MM.1S (cell line): ENCODE results near the gene TMPRSS5.

Source experiments
- DNase-seq: peaks from one replicate; pipeline ENCODE4 v3.0.0-alpha.2; 2015
- H2AFZ ChIP-seq: fragments of 300-600 bp; sonication (generic); 2 replicates; pipeline ENCODE4 v1.6.0; 2016; ENCODE audit warnings: antibody characterized with exemption, low read length
- H3F3A ChIP-seq: fragments of 300-600 bp; sonication (generic); 2 replicates; pipeline ENCODE4 v1.6.1; 2016; ENCODE audit warnings: mild to moderate bottlenecking, antibody characterized with exemption, low read length, moderate library complexity, mixed read lengths; ENCODE audit not compliant: insufficient read depth
- H3K27ac ChIP-seq: fragments of 300-600 bp; sonication (generic); 2 replicates; pipeline ENCODE4 v1.5.1; 2016; ENCODE audit warnings: mild to moderate bottlenecking, low read length
- H3K27me3 ChIP-seq: fragments of 300-600 bp; sonication (generic); replicated peaks from 2 replicates; pipeline ENCODE4 v1.6.0; 2016; ENCODE audit warnings: low read length; ENCODE audit not compliant: insufficient read depth
- H3K36me3 ChIP-seq: fragments of 300-600 bp; sonication (generic); replicated peaks from 2 replicates; pipeline ENCODE4 v1.6.1; 2016; ENCODE audit warnings: mild to moderate bottlenecking, low read length, mixed read lengths; ENCODE audit not compliant: insufficient read depth
- H3K4me1 ChIP-seq: fragments of 300-600 bp; sonication (generic); 2 replicates; pipeline ENCODE4 v1.6.1; 2016; ENCODE audit warnings: low read length, mixed read lengths
- H3K4me2 ChIP-seq: fragments of 300-600 bp; sonication (generic); 2 replicates; pipeline ENCODE4 v1.6.0; 2016; ENCODE audit warnings: low read depth, low read length
- H3K4me3 ChIP-seq: fragments of 300-600 bp; sonication (generic); 2 replicates; pipeline ENCODE4 v1.5.1; 2016; ENCODE audit warnings: low read length, mixed read lengths
- H3K79me2 ChIP-seq: fragments of 300-600 bp; sonication (generic); 2 replicates; pipeline ENCODE4 v1.6.1; 2016; ENCODE audit warnings: mixed run types, low read length, mixed read lengths
- H3K9ac ChIP-seq: fragments of 300-600 bp; sonication (generic); 2 replicates; pipeline ENCODE4 v1.6.1; 2016; ENCODE audit warnings: low read length, mixed read lengths
- H3K9me2 ChIP-seq: fragments of 300-600 bp; sonication (generic); replicated peaks from 2 replicates; pipeline ENCODE4 v1.6.1; 2016; ENCODE audit warnings: mild to moderate bottlenecking, low read length, mixed read lengths; ENCODE audit not compliant: insufficient read depth
- H3K9me3 ChIP-seq: fragments of 300-600 bp; sonication (generic); replicated peaks from 2 replicates; pipeline ENCODE4 v1.6.1; 2016; ENCODE audit warnings: mild to moderate bottlenecking, low read length, mixed read lengths; ENCODE audit not compliant: insufficient read depth
- H4K20me1 ChIP-seq: fragments of 300-600 bp; sonication (generic); 2 replicates; pipeline ENCODE4 v1.6.1; 2016; ENCODE audit warnings: mild to moderate bottlenecking, low read length, moderate library complexity, mixed read lengths; ENCODE audit not compliant: insufficient read depth
- CTCF ChIP-seq: fragments of 300-600 bp; sonication (generic); IDR thresholded peaks from 2 replicates; pipeline ENCODE4 v1.5.1; 2016; ENCODE audit warnings: antibody characterized with exemption, low read length, mixed read lengths
- EZH2 ChIP-seq: fragments of 300-600 bp; sonication (generic); optimal IDR thresholded peaks from 2 replicates; pipeline ENCODE3; 2017; ENCODE audit warnings: low read depth, mild to moderate bottlenecking, antibody characterized with exemption, low read length, mixed read lengths
- EZH2phosphoT487 ChIP-seq: fragments of 300-600 bp; sonication (generic); IDR thresholded peaks from 2 replicates; pipeline ENCODE4 v1.6.1; 2018; ENCODE audit warnings: antibody characterized with exemption, low read length

Gene TMPRSS5

DNA sequence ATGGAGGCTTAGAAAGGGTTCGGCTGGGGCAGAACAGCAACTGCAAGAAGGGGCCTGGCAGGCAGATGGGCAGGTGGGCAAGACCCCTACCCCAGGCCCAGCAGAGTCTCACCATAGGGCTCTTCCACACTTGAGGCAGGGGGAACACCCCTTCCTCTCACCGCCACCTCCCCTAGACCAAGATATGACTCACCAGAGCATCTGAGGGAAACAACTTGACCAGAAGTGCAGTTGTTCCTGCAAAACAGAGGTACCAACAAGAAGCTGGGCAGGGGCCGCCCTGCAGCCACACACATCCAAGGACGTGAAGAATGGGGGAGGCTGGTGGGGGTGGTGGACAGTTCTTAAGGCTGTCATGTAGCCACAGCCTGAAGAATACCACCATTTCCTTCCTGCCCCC lies 10.9 kb downstream of the TMPRSS5 start:
- no peak overlapping the region for H3K27ac ChIP-seq
- H3K36me3 ChIP-seq, result no peaks in the 10 kb centered on the region
- no peak overlapping the region for H3K9ac ChIP-seq
- H3F3A ChIP-seq, result no peaks in the 10 kb centered on the region
- H4K20me1 ChIP-seq, result no peaks in the 10 kb centered on the region
- no peaks in the 10 kb centered on the region for H3K9me2 ChIP-seq
- no peak overlapping the region for H3K4me3 ChIP-seq
- no peaks in the 10 kb centered on the region for H3K9me3 ChIP-seq
- no peaks in the 10 kb centered on the region for H3K27me3 ChIP-seq
- H3K4me1 ChIP-seq, result no peaks in the 10 kb centered on the region
- no peak for DNase-seq
- H3K79me2 ChIP-seq, result no peaks in the 10 kb centered on the region
- H3K4me2 ChIP-seq, result no peak overlapping the region
- H2AFZ ChIP-seq, result no peak overlapping the region
- TF ChIP-seq EZH2 (no peak), EZH2phosphoT487 (no peak), CTCF (no peak)

DNA sequence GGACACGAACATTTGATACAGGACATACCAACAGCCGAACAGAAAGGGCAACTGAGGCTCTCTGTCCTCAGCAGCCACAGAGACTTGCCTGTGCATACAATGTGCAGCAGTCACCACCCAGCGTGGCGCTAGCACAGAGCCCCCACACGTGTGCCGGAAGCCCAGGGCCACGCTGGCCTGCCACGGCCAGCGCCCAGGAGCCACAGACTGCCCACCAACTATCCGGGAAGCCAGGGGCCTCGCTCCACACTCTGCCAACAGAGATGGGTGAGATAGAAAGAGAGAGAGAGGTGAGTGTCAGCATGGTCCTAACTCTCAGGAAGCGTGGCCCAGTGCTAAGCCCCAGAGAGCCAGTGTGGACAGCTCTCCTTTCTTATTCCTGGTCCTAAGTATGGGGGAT lies 11.7 kb downstream of the TMPRSS5 start:
- no peaks in the 10 kb centered on the region for H3K79me2 ChIP-seq
- no peak overlapping the region for H3K9ac ChIP-seq
- H3K27me3 ChIP-seq, result no peaks in the 10 kb centered on the region
- no peak overlapping the region for H3K27ac ChIP-seq
- H3K9me2 ChIP-seq, result no peaks in the 10 kb centered on the region
- H4K20me1 ChIP-seq, result no peaks in the 10 kb centered on the region
- no peak for TF ChIP-seq EZH2
- TF ChIP-seq EZH2phosphoT487, result no peak
- no peak for TF ChIP-seq CTCF
- H3K4me2 ChIP-seq, result no peak overlapping the region
- H3K4me1 ChIP-seq, result no peaks in the 10 kb centered on the region
- no peaks in the 10 kb centered on the region for H3K9me3 ChIP-seq
- no peaks in the 10 kb centered on the region for H3K36me3 ChIP-seq
- no peaks in the 10 kb centered on the region for H3F3A ChIP-seq
- no peak overlapping the region for H2AFZ ChIP-seq
- H3K4me3 ChIP-seq, result no peak overlapping the region
- no peak for DNase-seq

GRCh38 chr11:113693030-113693429 lies 13.1 kb downstream of the TMPRSS5 start:
- Histone ChIP-seq H3K27me3 (no peaks in the 10 kb centered on the region), H3K27ac (no peak overlapping the region), H2AFZ (no peak overlapping the region), H3K9me2 (no peaks in the 10 kb centered on the region), H3K4me2 (no peak overlapping the region), H3K4me1 (no peaks in the 10 kb centered on the region), H3K36me3 (no peaks in the 10 kb centered on the region), H3F3A (no peaks in the 10 kb centered on the region), H3K9ac (no peak overlapping the region), H3K79me2 (no peaks in the 10 kb centered on the region), H3K4me3 (no peak overlapping the region), H4K20me1 (no peaks in the 10 kb centered on the region), H3K9me3 (no peaks in the 10 kb centered on the region)
- no peak for DNase-seq
- no peak for TF ChIP-seq CTCF
- TF ChIP-seq EZH2phosphoT487, result no peak
